IPS-18c (cell line): Measurements from ENCODE around the gene CCR5.

Source experiments
- H3K4me3 ChIP-seq: 2 replicates; pipeline ENCODE4 v1.7.0; 2013; ENCODE audit warnings: low read depth, mild to moderate bottlenecking, low read length, moderate library complexity; ENCODE audit not compliant: insufficient read depth
- H3K9me3 ChIP-seq: one replicate; pipeline ENCODE4 v1.6.1; 2013; ENCODE audit warnings: mild to moderate bottlenecking, low read length, moderate library complexity; ENCODE audit not compliant: control insufficient read depth, insufficient read depth

The CCR5 gene

GRCh38 chr3:46354478-46354877 is 16.3 kb upstream of the CCR5 start:
- Histone ChIP-seq H3K9me3 (no peaks in the 10 kb centered on the region), H3K4me3 (no peak overlapping the region)

- Histone ChIP-seq H3K4me3 (no peak overlapping the region), H3K9me3 (no peaks in the 10 kb centered on the region)
These were observed 15.8 kb upstream of the CCR5 start for GRCh38 chr3:46354984-46355383.

GRCh38 chr3:46356276-46356675 is 14.5 kb upstream of the CCR5 start:
- Histone ChIP-seq H3K4me3 (no peak overlapping the region), H3K9me3 (no peaks in the 10 kb centered on the region)

- H3K4me3 ChIP-seq, result no peak overlapping the region
- no peaks in the 10 kb centered on the region for H3K9me3 ChIP-seq
These were observed 13.8 kb upstream of the CCR5 start for GRCh38 chr3:46356909-46357308.

- Histone ChIP-seq H3K4me3 (no peak overlapping the region), H3K9me3 (no peaks in the 10 kb centered on the region)
These were observed 12.3 kb upstream of the CCR5 start for GRCh38 chr3:46358466-46358865.

GRCh38 chr3:46359733-46360493 is 10.8 kb upstream of the CCR5 start:
- Histone ChIP-seq H3K4me3 (no peak overlapping the region), H3K9me3 (no peaks in the 10 kb centered on the region)

GRCh38 chr3:46360907-46361306 is 9.8 kb upstream of the CCR5 start:
- Histone ChIP-seq H3K9me3 (no peaks in the 10 kb centered on the region), H3K4me3 (no peak overlapping the region)

- no peaks in the 10 kb centered on the region for H3K9me3 ChIP-seq
- no peak overlapping the region for H3K4me3 ChIP-seq
These were observed 9.1 kb upstream of the CCR5 start for GRCh38 chr3:46361408-46362283.

GRCh38 chr3:46365041-46365440 is 5.7 kb upstream of the CCR5 start:
- Histone ChIP-seq H3K4me3 (no peak overlapping the region), H3K9me3 (no peaks in the 10 kb centered on the region)

- no peak overlapping the region for H3K4me3 ChIP-seq
These were observed 4.8 kb upstream of the CCR5 start for GRCh38 chr3:46365737-46366524.

GRCh38 chr3:46367811-46368210 is 2.9 kb upstream of the CCR5 start:
- no peak overlapping the region for H3K4me3 ChIP-seq
- H3K9me3 ChIP-seq, result no peaks in the 10 kb centered on the region

More at GRCh38 chr3:46365737-46366524, 4.8 kb upstream of the CCR5 start:
- no peaks in the 10 kb centered on the region for H3K9me3 ChIP-seq

- Histone ChIP-seq H3K4me3 (no peak overlapping the region), H3K9me3 (no peaks in the 10 kb centered on the region)
These were observed 2.2 kb upstream of the CCR5 start for GRCh38 chr3:46368569-46368968.

- no peak overlapping the region for H3K4me3 ChIP-seq
- H3K9me3 ChIP-seq, result no peaks in the 10 kb centered on the region
These were observed 1.6 kb upstream of the CCR5 start for GRCh38 chr3:46369151-46369550.

GRCh38 chr3:46369675-46370132 is 1.0 kb upstream of the CCR5 start:
- Histone ChIP-seq H3K4me3 (no peak overlapping the region), H3K9me3 (no peaks in the 10 kb centered on the region)

- H3K4me3 ChIP-seq, result no peak overlapping the region
These were observed 984 bp downstream of the CCR5 start for GRCh38 chr3:46371519-46372340.

GRCh38 chr3:46372492-46373359 is 2.0 kb downstream of the CCR5 start:
- Histone ChIP-seq H3K9me3 (no peaks in the 10 kb centered on the region), H3K4me3 (no peak overlapping the region)

More at GRCh38 chr3:46371519-46372340, 984 bp downstream of the CCR5 start:
- no peaks in the 10 kb centered on the region for H3K9me3 ChIP-seq
